HCT116 (cell line): ENCODE measurements around the gene BPIFB3. TPM values are rescaled to one million over a fixed set of nuclear protein-coding genes. Genes with fewer than 3 reads are reported as not detected.

ENCODE experiments used
- ATAC-seq: fragments of 200-7000 bp; cut with Tn5 transposase; 2 replicates; pipeline ENCODE4 v1.9.1; 2020; ENCODE audit warnings: mild to moderate bottlenecking, moderate library complexity
- BruUV-seq: library from RNA; stranded (reverse); fragments of 400-500 nt; replicated peaks from 2 replicates; lab custom pipeline; 2021; lab: Mats Ljungman, UMichigan
- CTCF ChIA-PET: fragments of 300-600 bp; sonication (Branson Sonifier 250); formaldehyde crosslinking; loops from one replicate; lab custom pipeline; 2021; ENCODE audit warnings: antibody characterized with exemption; lab: Charles Lee
- POLR2A ChIA-PET: fragments of 300-600, 350-600 bp; sonication (Branson Sonifier 250); formaldehyde crosslinking; loops from one replicate; lab custom pipeline; 2021; ENCODE audit warnings: antibody characterized with exemption; lab: Charles Lee
- RAD21 ChIA-PET, 2 experiments: fragments of 300-600 bp; sonication (Branson Sonifier 250); formaldehyde crosslinking; loops; one replicate each; lab custom pipeline; 2023; ENCODE audit warnings: low total read pairs in 2 of 2; ENCODE audit not compliant: uncharacterized antibody in 2 of 2, unreplicated experiment in 2 of 2, low non-redundant PET in 1 of 2; lab: Charles Lee
- DNase-seq: peaks from one replicate; pipeline ENCODE4 v3.0.0-alpha.2; 2010; ENCODE audit warnings: low read depth, low spot score
- H2AFZ ChIP-seq: fragments of 200-600 bp; shearing (Covaris generic), sonication (generic); 2 replicates; pipeline ENCODE4 v1.6.1; 2017; ENCODE audit warnings: low read depth, mixed run types, mixed read lengths, antibody characterized with exemption, low read length; ENCODE audit not compliant: poor library complexity, severe bottlenecking
- H3K27ac ChIP-seq: 2 replicates; pipeline ENCODE4 v1.5.1; 2012; ENCODE audit warnings: low read depth, low read length
- H3K27me3 ChIP-seq: fragments of 200-600 bp; sonication (generic); 2 replicates; pipeline ENCODE4 v1.6.1; 2016; ENCODE audit warnings: mixed run types, low read length, mixed read lengths; ENCODE audit not compliant: insufficient read depth
- H3K36me3 ChIP-seq, 2 experiments: fragments of 200-500 bp in 1 of 2; fragments of 200-600 bp in 1 of 2; sonication (Bioruptor generic) in 1 of 2; sonication (generic) in 1 of 2; 2 replicates each; pipeline versions ENCODE4 v1.5.1 to v1.6.1; 2014 to 2016; ENCODE audit warnings: low read length in 2 of 2, inconsistent platforms in 1 of 2, mixed read lengths in 1 of 2, mixed run types in 1 of 2; ENCODE audit not compliant: insufficient read depth in 2 of 2, control insufficient read depth in 1 of 2
- H3K4me1 ChIP-seq, 2 experiments: fragments of 200-600 bp in 1 of 2; sonication (generic) in 1 of 2; 2 replicates each; pipeline versions ENCODE4 v1.5.1 to v1.6.1; 2012 to 2017; ENCODE audit warnings: low read length in 2 of 2, inconsistent platforms in 1 of 2, mild to moderate bottlenecking in 1 of 2, mixed read lengths in 1 of 2, mixed run types in 1 of 2, moderate library complexity in 1 of 2; ENCODE audit not compliant: insufficient read depth in 2 of 2, control insufficient read depth in 1 of 2
- H3K4me2 ChIP-seq: fragments of 200-600 bp; sonication (generic); 2 replicates; pipeline ENCODE4 v1.6.1; 2017; ENCODE audit warnings: mixed run types, low read length, mixed read lengths
- H3K4me3 ChIP-seq, 2 experiments: fragments of 200-600 bp in 1 of 2; sonication (generic) in 1 of 2; replicated peaks in 1 of 2; 2 replicates each; pipeline ENCODE4 v1.5.1; 2011 to 2016; ENCODE audit warnings: low read length in 2 of 2, control low read depth in 1 of 2, low read depth in 1 of 2, mild to moderate bottlenecking in 1 of 2, mixed read lengths in 1 of 2, mixed run types in 1 of 2
- H3K79me2 ChIP-seq: fragments of 200-600 bp; sonication (generic); 2 replicates; pipeline ENCODE4 v1.6.1; 2017; ENCODE audit warnings: mild to moderate bottlenecking, mixed run types, low read length, moderate library complexity, mixed read lengths; ENCODE audit not compliant: insufficient read depth
- H3K9ac ChIP-seq: fragments of 200-600 bp; sonication (generic); 2 replicates; pipeline ENCODE4 v1.6.1; 2016; ENCODE audit warnings: low read length, mixed read lengths
- H3K9me2 ChIP-seq: fragments of 200-600 bp; sonication (generic), shearing (Covaris generic); 2 replicates; pipeline ENCODE4 v1.6.1; 2017; ENCODE audit warnings: mixed run types, mild to moderate bottlenecking, moderate library complexity; ENCODE audit not compliant: insufficient read depth
- H3K9me3 ChIP-seq, 2 experiments: fragments of 200-500 bp in 1 of 2; fragments of 200-600 bp in 1 of 2; sonication (Bioruptor generic) in 1 of 2; sonication (generic) in 1 of 2; 2 replicates each; pipeline ENCODE4 v1.6.1; 2014 to 2017; ENCODE audit warnings: low read length in 2 of 2, mixed read lengths in 2 of 2, inconsistent platforms in 1 of 2, low read depth in 1 of 2, mild to moderate bottlenecking in 1 of 2, mixed run types in 1 of 2, moderate library complexity in 1 of 2; ENCODE audit not compliant: control insufficient read depth in 1 of 2, insufficient read depth in 1 of 2
- H4K20me1 ChIP-seq: fragments of 200-600 bp; sonication (generic), shearing (Covaris generic); 2 replicates; pipeline ENCODE4 v1.6.1; 2017; ENCODE audit warnings: mixed run types, mild to moderate bottlenecking, moderate library complexity; ENCODE audit not compliant: insufficient read depth
- EGR1 ChIP-seq: IDR thresholded peaks from 2 replicates; pipeline ENCODE4 v1.6.1; 2012; ENCODE audit warnings: low read depth
- ELF1 ChIP-seq: IDR thresholded peaks from 2 replicates; pipeline ENCODE4 v1.6.1; 2012; ENCODE audit warnings: low read depth, borderline replicate concordance
- EZH2 ChIP-seq: fragments of 200-600 bp; sonication (generic); IDR thresholded peaks from 2 replicates; pipeline ENCODE4 v1.6.1; 2017; ENCODE audit warnings: antibody characterized with exemption, mixed run types
- EZH2phosphoT487 ChIP-seq: fragments of 200-600 bp; IDR thresholded peaks from 2 replicates; pipeline ENCODE4 v1.6.1; 2018; ENCODE audit warnings: antibody characterized with exemption, borderline replicate concordance
- FOSL1 ChIP-seq: IDR thresholded peaks from 2 replicates; pipeline ENCODE4 v1.6.1; 2012; ENCODE audit warnings: low read depth
- POLR2A ChIP-seq: IDR thresholded peaks from 2 replicates; pipeline ENCODE4 v1.7.0; 2011; ENCODE audit warnings: borderline replicate concordance; ENCODE audit not compliant: insufficient read depth, insufficient read length; ENCODE audit errors: extremely low read depth
- POLR2AphosphoS5 ChIP-seq: IDR thresholded peaks from 2 replicates; pipeline ENCODE4 v1.6.1; 2011; ENCODE audit warnings: mild to moderate bottlenecking, low read depth, low read length, moderate library complexity
- RAD21 ChIP-seq: IDR thresholded peaks from 2 replicates; pipeline ENCODE4 v1.6.1; 2012; ENCODE audit warnings: low read depth, mild to moderate bottlenecking
- SIN3A ChIP-seq: IDR thresholded peaks from 2 replicates; pipeline ENCODE4 v1.6.1; 2012; ENCODE audit warnings: low read depth
- SP1 ChIP-seq: IDR thresholded peaks from 2 replicates; pipeline ENCODE4 v1.6.1; 2012; ENCODE audit warnings: low read depth
- TCF7L2 ChIP-seq: IDR thresholded peaks from 2 replicates; pipeline ENCODE4 v1.7.0; 2011; ENCODE audit warnings: borderline replicate concordance, inconsistent platforms; ENCODE audit not compliant: insufficient read depth, insufficient read length; ENCODE audit errors: extremely low read depth
- YY1 ChIP-seq: IDR thresholded peaks from 2 replicates; pipeline ENCODE4 v1.6.1; 2011; ENCODE audit warnings: low read length, low read depth, moderate library complexity, mild to moderate bottlenecking; ENCODE audit not compliant: insufficient replicate concordance; ENCODE audit errors: extremely low read depth
- ZFX ChIP-seq: fragments of 450-650 bp; IDR thresholded peaks from 2 replicates; pipeline ENCODE4 v1.6.1; 2017
- ZNF274 ChIP-seq: fragments of 200-500 bp; sonication (Bioruptor generic); IDR thresholded peaks from 2 replicates; pipeline ENCODE4 v1.6.1; 2014; ENCODE audit warnings: mild to moderate bottlenecking, low read depth, low read length, inconsistent platforms
- intact Hi-C: fragments of 100-400 bp; cut with micrococcal nuclease; formaldehyde crosslinking; loops from 2 replicates; pipeline ENCODE4 v1.10.0; 2022
- total RNA-seq: library from RNA; stranded (reverse); gene quantifications from one replicate; pipeline ENCODE4 v1.2.1, GENCODE V29; 2021; ENCODE audit not compliant: unreplicated experiment
- TF ChIP-seq, protein P1 (sequence below): IDR thresholded peaks from 2 replicates; pipeline ENCODE4 v1.6.1; 2011; ENCODE audit warnings: mild to moderate bottlenecking, low read length, moderate library complexity; ENCODE audit not compliant: insufficient replicate concordance; ENCODE audit errors: extremely low read depth
- TF ChIP-seq, protein P2 (sequence below): IDR thresholded peaks from 2 replicates; pipeline ENCODE4 v1.6.1; 2012
- TF ChIP-seq, protein P3 (sequence below): IDR thresholded peaks from 2 replicates; pipeline ENCODE4 v1.6.1; 2012; ENCODE audit warnings: low read depth
- TF ChIP-seq, protein P4 (sequence below), 3 experiments: fragments of 200-600 bp in 1 of 3; sonication (generic) in 1 of 3; IDR thresholded peaks in 2 of 3; conservative IDR thresholded peaks in 1 of 3; 2 replicates each; pipeline ENCODE4 v1.5.1; 2012 to 2017; ENCODE audit warnings: low read depth in 2 of 3, low read length in 2 of 3, antibody characterized with exemption in 1 of 3, borderline replicate concordance in 1 of 3, control low read depth in 1 of 3, mild to moderate bottlenecking in 1 of 3, mixed read lengths in 1 of 3, mixed run types in 1 of 3, moderate library complexity in 1 of 3; ENCODE audit not compliant: insufficient read depth in 1 of 3

Gene BPIFB3
- total RNA-seq, 1 experiment from 2014 or later: not detected

DNA sequence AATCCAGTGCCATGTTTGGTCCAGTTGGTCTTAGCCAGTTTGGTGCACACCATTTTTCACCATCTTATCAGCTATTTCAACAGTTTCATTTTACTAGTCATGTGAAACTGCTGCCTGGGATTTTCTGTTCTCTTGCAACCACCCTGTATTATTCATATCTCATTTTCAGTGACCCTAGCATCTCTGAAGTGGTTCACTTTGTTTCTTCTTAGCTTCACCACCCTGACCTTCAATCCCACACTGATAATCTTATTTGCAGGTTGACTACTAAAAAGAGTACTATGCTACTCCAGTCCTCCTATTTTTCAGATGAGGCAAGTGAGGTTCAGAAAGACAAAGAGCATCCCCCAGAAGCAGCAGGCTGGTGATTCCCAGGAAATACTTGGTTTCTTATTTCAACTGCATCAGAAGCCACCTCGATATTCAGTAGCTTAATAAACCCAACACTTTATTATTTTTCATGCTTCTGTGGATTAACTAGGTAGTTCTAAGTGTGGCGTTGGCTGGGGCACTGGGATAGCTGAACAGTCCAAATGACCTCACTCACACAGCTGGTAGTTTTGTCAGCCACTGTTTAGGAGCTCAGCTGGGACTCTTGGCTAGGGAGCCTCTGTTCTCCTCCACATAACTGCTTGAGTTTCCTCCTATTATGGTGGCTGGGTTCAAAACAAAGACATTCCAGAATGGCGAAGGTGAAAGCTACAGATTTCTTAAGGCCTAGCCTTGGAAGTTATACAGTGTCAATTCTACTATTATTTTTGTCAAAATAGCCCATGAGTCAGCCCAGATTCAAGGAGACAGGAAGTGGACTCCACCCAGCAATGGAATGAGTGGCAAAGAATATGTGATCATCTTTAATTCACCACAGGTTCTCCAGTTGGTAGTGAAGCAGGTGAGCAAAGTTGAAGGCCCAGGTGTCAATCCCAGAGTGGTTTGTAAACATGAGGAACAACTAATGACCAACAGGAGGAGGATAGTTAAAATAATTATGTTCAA lies 66.3 kb downstream of the BPIFB3 start:
- ChIA-PET CTCF (no interaction called here), RAD21 (no interaction called here), POLR2A (no interaction called here)
- H3K4me3 ChIP-seq: peak overlapping the region in 1 of 2 experiments; percentile 25; a peak in 1 of 4 replicates
- no peaks in the 10 kb centered on the region for H3K79me2 ChIP-seq
- no peaks in the 10 kb centered on the region for H3K36me3 ChIP-seq
- H3K27ac ChIP-seq: no peak overlapping the region
- H2AFZ ChIP-seq: peak overlapping the region; percentile 44
- TF ChIP-seq, protein P1, sequence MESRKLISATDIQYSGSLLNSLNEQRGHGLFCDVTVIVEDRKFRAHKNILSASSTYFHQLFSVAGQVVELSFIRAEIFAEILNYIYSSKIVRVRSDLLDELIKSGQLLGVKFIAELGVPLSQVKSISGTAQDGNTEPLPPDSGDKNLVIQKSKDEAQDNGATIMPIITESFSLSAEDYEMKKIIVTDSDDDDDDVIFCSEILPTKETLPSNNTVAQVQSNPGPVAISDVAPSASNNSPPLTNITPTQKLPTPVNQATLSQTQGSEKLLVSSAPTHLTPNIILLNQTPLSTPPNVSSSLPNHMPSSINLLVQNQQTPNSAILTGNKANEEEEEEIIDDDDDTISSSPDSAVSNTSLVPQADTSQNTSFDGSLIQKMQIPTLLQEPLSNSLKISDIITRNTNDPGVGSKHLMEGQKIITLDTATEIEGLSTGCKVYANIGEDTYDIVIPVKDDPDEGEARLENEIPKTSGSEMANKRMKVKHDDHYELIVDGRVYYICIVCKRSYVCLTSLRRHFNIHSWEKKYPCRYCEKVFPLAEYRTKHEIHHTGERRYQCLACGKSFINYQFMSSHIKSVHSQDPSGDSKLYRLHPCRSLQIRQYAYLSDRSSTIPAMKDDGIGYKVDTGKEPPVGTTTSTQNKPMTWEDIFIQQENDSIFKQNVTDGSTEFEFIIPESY: no peak
- TF ChIP-seq, protein P2, sequence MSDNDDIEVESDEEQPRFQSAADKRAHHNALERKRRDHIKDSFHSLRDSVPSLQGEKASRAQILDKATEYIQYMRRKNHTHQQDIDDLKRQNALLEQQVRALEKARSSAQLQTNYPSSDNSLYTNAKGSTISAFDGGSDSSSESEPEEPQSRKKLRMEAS: no peak
- TF ChIP-seq ZNF274 (no peak), POLR2AphosphoS5 (no peak), FOSL1 (no peak), EZH2phosphoT487 (no peak), POLR2A (no peak), YY1 (no peak), EZH2 (no peak), ELF1 (no peak), TCF7L2 (no peak), RAD21 (no peak), SP1 (no peak), SIN3A (no peak), ZFX (no peak), EGR1 (no peak)
- TF ChIP-seq, protein P3, sequence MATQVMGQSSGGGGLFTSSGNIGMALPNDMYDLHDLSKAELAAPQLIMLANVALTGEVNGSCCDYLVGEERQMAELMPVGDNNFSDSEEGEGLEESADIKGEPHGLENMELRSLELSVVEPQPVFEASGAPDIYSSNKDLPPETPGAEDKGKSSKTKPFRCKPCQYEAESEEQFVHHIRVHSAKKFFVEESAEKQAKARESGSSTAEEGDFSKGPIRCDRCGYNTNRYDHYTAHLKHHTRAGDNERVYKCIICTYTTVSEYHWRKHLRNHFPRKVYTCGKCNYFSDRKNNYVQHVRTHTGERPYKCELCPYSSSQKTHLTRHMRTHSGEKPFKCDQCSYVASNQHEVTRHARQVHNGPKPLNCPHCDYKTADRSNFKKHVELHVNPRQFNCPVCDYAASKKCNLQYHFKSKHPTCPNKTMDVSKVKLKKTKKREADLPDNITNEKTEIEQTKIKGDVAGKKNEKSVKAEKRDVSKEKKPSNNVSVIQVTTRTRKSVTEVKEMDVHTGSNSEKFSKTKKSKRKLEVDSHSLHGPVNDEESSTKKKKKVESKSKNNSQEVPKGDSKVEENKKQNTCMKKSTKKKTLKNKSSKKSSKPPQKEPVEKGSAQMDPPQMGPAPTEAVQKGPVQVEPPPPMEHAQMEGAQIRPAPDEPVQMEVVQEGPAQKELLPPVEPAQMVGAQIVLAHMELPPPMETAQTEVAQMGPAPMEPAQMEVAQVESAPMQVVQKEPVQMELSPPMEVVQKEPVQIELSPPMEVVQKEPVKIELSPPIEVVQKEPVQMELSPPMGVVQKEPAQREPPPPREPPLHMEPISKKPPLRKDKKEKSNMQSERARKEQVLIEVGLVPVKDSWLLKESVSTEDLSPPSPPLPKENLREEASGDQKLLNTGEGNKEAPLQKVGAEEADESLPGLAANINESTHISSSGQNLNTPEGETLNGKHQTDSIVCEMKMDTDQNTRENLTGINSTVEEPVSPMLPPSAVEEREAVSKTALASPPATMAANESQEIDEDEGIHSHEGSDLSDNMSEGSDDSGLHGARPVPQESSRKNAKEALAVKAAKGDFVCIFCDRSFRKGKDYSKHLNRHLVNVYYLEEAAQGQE: no peak
- TF ChIP-seq, protein P4, sequence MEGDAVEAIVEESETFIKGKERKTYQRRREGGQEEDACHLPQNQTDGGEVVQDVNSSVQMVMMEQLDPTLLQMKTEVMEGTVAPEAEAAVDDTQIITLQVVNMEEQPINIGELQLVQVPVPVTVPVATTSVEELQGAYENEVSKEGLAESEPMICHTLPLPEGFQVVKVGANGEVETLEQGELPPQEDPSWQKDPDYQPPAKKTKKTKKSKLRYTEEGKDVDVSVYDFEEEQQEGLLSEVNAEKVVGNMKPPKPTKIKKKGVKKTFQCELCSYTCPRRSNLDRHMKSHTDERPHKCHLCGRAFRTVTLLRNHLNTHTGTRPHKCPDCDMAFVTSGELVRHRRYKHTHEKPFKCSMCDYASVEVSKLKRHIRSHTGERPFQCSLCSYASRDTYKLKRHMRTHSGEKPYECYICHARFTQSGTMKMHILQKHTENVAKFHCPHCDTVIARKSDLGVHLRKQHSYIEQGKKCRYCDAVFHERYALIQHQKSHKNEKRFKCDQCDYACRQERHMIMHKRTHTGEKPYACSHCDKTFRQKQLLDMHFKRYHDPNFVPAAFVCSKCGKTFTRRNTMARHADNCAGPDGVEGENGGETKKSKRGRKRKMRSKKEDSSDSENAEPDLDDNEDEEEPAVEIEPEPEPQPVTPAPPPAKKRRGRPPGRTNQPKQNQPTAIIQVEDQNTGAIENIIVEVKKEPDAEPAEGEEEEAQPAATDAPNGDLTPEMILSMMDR (IDR thresholded peaks at IDR 0.05 in 2 of 3, conservative IDR thresholded peaks at IDR 0.05 in 1 of 3; ENCODE audit: borderline replicate concordance in 1 of 3, insufficient read depth in 1 of 3, low read depth in 2 of 3, low read length in 2 of 3): no peak
- no peak for ATAC-seq
- intact Hi-C loops: no loop called here
- H3K27me3 ChIP-seq: no peaks in the 10 kb centered on the region
- H3K4me2 ChIP-seq: peak overlapping the region; percentile 46
- BruUV-seq: no TSS peak
- H3K9ac ChIP-seq: no peak overlapping the region
- DNase-seq: no peak
- no peaks in the 10 kb centered on the region for H4K20me1 ChIP-seq
- H3K4me1 ChIP-seq: peaks cover 3 to 11% of the 10 kb centered on the region in 2 experiments; a peak in 3 of 4 replicates
- H3K9me3 ChIP-seq: peaks cover 0 to 9% of the 10 kb centered on the region in 2 experiments; a peak in 1 of 4 replicates
- no peaks in the 10 kb centered on the region for H3K9me2 ChIP-seq
